ENCODE data around the gene NR6A1.

- TF ChIP-seq FOXJ3 (CRISPR knock-in tag; IDR thresholded peaks at IDR 0.05; ENCODE audit: borderline replicate concordance) (no peak), TCF7 (CRISPR knock-in tag; IDR thresholded peaks at IDR 0.05; ENCODE audit: low read depth) (no peak), E2F4 (CRISPR knock-in tag; IDR thresholded peaks at IDR 0.05; ENCODE audit: borderline replicate concordance, low read depth) (no peak), NFE2L1 (CRISPR knock-in tag; IDR thresholded peaks at IDR 0.05) (no peak), FOXK1 (CRISPR knock-in tag; IDR thresholded peaks at IDR 0.05) (no peak), CTCF (IDR thresholded peaks at IDR 0.05) (no peak), ZBTB21 (CRISPR knock-in tag; IDR thresholded peaks at IDR 0.05; ENCODE audit: borderline replicate concordance) (no peak), JUN (CRISPR knock-in tag; IDR thresholded peaks at IDR 0.05) (no peak)
- TF ChIP-seq, protein P1, sequence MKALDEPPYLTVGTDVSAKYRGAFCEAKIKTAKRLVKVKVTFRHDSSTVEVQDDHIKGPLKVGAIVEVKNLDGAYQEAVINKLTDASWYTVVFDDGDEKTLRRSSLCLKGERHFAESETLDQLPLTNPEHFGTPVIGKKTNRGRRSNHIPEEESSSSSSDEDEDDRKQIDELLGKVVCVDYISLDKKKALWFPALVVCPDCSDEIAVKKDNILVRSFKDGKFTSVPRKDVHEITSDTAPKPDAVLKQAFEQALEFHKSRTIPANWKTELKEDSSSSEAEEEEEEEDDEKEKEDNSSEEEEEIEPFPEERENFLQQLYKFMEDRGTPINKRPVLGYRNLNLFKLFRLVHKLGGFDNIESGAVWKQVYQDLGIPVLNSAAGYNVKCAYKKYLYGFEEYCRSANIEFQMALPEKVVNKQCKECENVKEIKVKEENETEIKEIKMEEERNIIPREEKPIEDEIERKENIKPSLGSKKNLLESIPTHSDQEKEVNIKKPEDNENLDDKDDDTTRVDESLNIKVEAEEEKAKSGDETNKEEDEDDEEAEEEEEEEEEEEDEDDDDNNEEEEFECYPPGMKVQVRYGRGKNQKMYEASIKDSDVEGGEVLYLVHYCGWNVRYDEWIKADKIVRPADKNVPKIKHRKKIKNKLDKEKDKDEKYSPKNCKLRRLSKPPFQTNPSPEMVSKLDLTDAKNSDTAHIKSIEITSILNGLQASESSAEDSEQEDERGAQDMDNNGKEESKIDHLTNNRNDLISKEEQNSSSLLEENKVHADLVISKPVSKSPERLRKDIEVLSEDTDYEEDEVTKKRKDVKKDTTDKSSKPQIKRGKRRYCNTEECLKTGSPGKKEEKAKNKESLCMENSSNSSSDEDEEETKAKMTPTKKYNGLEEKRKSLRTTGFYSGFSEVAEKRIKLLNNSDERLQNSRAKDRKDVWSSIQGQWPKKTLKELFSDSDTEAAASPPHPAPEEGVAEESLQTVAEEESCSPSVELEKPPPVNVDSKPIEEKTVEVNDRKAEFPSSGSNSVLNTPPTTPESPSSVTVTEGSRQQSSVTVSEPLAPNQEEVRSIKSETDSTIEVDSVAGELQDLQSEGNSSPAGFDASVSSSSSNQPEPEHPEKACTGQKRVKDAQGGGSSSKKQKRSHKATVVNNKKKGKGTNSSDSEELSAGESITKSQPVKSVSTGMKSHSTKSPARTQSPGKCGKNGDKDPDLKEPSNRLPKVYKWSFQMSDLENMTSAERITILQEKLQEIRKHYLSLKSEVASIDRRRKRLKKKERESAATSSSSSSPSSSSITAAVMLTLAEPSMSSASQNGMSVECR (CRISPR knock-in tag; IDR thresholded peaks at IDR 0.05; ENCODE audit: borderline replicate concordance), result no peak
Measured at GRCh38 chr9:124716808-124717207, 54.3 kb downstream of the NR6A1 start.

Measured in WTC11 (cell line).